Measurements from ENCODE around the gene PUS1. TPM values are rescaled to one million over a fixed set of nuclear protein-coding genes. Genes with fewer than 3 reads are reported as not detected.

PUS1 gene
- total RNA-seq, 1 donor from 2014 or later: 60.3 TPM

DNA sequence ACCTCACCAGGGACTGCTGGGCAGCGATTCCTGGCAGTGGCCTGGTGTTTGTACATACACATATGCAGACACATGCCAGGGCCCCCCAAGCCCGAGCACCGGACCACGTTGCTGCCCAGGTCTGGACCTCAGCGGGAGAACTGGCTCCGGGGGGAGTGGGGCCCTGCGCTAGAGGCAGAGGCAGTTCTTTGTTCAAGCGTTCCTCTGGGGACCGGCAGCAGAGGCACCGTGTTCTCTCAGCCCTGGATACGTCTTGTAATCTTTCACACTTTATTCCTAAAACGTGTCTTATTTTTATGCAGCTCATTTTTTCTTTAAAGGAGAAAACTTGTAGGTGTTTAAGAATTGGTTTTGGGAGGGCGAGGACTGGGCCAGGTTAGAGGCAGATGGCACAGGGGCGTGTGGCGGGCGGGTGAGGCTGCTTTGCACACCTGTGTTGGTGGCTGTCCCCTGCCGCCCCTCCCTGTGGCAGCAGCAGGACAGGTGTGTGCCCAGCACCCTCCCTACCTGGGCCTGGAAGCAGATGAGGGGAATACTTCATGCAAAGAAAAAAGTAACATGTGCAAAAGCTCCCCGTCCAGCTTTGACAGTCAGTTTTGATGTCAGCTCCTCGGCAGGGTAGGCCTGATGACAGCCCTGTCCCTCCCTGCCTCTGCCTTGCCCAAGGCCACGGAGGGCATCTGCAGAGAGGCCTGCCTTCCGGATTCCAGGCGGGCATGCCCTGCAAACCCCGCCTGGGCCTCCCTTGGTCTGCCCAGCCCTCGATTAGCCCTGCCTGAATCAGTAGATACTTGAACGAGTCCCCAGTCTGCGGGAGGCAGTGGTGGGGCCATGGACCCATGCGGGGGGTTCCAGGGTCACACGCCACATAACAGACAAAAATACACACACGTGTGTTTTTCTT, 7.0 kb upstream of the PUS1 start:
- TF ChIP-seq, protein P1, sequence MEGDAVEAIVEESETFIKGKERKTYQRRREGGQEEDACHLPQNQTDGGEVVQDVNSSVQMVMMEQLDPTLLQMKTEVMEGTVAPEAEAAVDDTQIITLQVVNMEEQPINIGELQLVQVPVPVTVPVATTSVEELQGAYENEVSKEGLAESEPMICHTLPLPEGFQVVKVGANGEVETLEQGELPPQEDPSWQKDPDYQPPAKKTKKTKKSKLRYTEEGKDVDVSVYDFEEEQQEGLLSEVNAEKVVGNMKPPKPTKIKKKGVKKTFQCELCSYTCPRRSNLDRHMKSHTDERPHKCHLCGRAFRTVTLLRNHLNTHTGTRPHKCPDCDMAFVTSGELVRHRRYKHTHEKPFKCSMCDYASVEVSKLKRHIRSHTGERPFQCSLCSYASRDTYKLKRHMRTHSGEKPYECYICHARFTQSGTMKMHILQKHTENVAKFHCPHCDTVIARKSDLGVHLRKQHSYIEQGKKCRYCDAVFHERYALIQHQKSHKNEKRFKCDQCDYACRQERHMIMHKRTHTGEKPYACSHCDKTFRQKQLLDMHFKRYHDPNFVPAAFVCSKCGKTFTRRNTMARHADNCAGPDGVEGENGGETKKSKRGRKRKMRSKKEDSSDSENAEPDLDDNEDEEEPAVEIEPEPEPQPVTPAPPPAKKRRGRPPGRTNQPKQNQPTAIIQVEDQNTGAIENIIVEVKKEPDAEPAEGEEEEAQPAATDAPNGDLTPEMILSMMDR (IDR thresholded peaks at IDR 0.05): no peak
- Mint-ChIP-seq H3K27me3 (no peaks in the 10 kb centered on the region), H3K27ac (no peak overlapping the region), H3K9me3 (no peaks in the 10 kb centered on the region), H3K36me3 (ENCODE audit: low read depth) (peaks cover 13% of the 10 kb centered on the region), H3K4me1 (peaks cover 29% of the 10 kb centered on the region), H3K4me3 (no peak overlapping the region)
- DNase-seq: no peak
- ChIA-PET POLR2A (interaction anchor here (0.5 kb wide), 1 partner anchor 35 kb away, joined by 3 read pairs; no protein-coding TSS in a partner anchor), CTCF (no interaction called here)
- ATAC-seq (ENCODE audit: low read depth): no peak
- intact Hi-C loops (cut with micrococcal nuclease): loop anchor here (10.0 kb wide), 3 partner anchors 147 to 1047 kb away; partner anchors contain the start of gene RAN

DNA sequence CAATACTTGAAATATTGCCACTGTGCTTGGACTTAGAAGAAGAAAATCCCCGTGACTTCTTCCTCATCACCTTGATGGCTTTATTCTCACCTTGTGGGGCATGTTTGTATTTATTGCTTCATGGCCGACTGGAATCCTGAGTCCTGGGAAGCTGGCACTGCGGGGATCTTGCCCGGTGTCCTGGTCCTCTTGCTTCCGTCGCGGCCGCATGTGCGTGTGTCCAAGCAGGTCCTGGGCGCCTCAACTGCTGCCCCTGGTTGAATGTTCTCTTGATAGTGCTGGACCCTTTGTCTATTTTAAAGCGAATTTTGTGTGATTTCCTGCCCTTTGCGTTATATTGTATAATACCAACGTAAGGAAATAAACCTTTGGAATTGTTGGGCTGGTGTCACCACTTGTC, 6.3 kb upstream of the PUS1 start:
- H3K9me3 Mint-ChIP-seq: no peaks in the 10 kb centered on the region
- no peak overlapping the region for H3K4me3 Mint-ChIP-seq
- intact Hi-C loops (cut with micrococcal nuclease): loop anchor here (1.0 to 10.0 kb wide), 5 partner anchors 26 to 1048 kb away; partner anchors contain the start of genes EP400 and RAN
- peaks cover 33% of the 10 kb centered on the region for H3K4me1 Mint-ChIP-seq
- DNase-seq (no peak), ATAC-seq (ENCODE audit: low read depth) (no peak)
- no peaks in the 10 kb centered on the region for H3K27me3 Mint-ChIP-seq
- POLR2A ChIA-PET: interaction anchor here (1.1 to 2.8 kb wide), 4 partner anchors 27 to 212 kb away, joined by 4 to 14 read pairs (median 6); partner anchors contain the start of genes EP400 and SFSWAP
- H3K36me3 Mint-ChIP-seq (ENCODE audit: low read depth): peaks cover 11% of the 10 kb centered on the region
- no peak overlapping the region for H3K27ac Mint-ChIP-seq
- TF ChIP-seq, protein P1 (IDR thresholded peaks at IDR 0.05): no peak
- CTCF ChIA-PET: no interaction called here

DNA sequence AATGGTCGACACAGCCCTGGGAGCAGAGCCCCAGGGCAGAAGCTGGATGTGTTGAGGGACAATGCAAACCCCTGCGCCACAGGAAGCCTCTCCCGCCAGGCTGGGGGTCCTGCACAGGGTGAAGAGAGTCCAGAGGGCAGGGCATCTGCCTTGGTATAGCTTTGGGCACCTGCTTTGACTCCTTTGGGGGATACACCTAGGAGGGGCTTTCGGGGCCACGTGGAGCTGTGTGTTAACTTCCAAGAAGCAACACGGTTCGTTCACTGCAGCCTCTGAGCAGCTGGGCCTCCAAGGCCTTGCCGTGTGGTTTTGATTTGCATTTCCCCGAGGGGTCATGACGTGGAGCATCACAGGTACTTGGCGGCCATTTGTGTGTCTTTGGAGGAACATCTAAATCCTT, 5.8 kb upstream of the PUS1 start:
- TF ChIP-seq, protein P1 (IDR thresholded peaks at IDR 0.05): no peak
- peaks cover 11% of the 10 kb centered on the region for H3K36me3 Mint-ChIP-seq (ENCODE audit: low read depth)
- H3K9me3 Mint-ChIP-seq: no peaks in the 10 kb centered on the region
- peak overlapping the region; percentile 55 for H3K4me3 Mint-ChIP-seq
- H3K27ac Mint-ChIP-seq: peak overlapping the region; percentile 71
- ChIA-PET POLR2A (interaction anchor here (0.7 to 2.8 kb wide), 5 partner anchors 27 to 212 kb away, joined by 4 to 14 read pairs (median 5); partner anchors contain the start of genes EP400 and SFSWAP), CTCF (no interaction called here)
- intact Hi-C loops (cut with micrococcal nuclease): loop anchor here (1.0 to 10.0 kb wide), 5 partner anchors 26 to 1048 kb away; partner anchors contain the start of genes EP400 and RAN
- DNase-seq (peak; percentile 68), ATAC-seq (ENCODE audit: low read depth) (peak; percentile 83)
- peaks cover 37% of the 10 kb centered on the region for H3K4me1 Mint-ChIP-seq
- H3K27me3 Mint-ChIP-seq: no peaks in the 10 kb centered on the region

DNA sequence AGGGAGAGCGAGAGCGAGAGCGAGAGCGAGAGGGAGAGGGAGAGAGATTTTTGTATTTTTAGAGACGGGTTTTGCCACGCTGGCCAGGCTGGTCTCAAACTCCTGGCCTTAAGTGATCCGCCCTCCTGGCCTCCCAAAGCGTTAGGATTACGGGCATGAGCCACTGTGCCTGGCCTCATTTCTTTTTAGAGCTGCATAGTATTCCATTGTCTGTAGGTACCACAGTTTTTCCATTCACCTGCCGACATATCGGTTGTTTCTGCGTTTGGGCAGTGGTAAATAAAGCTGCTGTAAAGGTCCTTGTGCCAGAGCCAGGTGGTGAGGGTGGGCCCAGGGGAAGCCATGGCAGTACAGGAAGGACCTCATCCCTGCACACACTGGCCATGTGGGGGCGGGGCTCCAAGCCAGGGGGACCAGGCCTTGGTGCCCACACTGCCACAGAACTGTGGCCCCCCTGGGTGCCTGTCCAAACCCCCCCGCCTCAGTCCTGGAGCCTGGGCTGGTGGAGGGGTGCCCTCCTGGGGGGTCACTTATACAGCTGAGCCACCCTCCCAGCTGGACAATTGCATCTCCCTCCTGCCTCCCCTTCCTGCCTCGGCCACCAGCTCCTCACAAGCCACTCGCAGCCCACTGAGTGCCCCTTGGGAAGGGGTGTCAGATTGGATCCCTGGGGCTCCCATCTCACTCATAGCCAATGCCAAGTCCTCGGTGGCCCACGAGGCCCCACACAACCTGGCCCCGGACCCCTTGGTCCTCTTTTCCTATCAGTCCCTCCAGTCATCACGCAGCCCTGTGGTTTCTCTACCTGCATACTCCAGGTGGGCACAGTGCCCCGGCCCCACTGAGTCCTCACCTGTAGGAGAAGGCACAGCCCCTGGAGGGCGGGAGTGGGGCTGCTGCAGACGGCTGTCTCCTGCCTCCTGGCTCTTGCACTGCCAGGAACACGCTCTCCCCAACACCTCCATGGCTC, 1.7 kb upstream of the PUS1 start:
- Mint-ChIP-seq H3K27me3 (no peaks in the 10 kb centered on the region), H3K4me1 (peaks cover 51% of the 10 kb centered on the region), H3K9me3 (no peaks in the 10 kb centered on the region), H3K36me3 (ENCODE audit: low read depth) (peaks cover 16% of the 10 kb centered on the region), H3K4me3 (peak overlapping the region; percentile 94), H3K27ac (peak overlapping the region; percentile 43)
- ATAC-seq (ENCODE audit: low read depth) (no peak), DNase-seq (no peak)
- ChIA-PET POLR2A (interaction anchor here (0.7 to 2.7 kb wide), 4 partner anchors 12 to 152 kb away, joined by 6 to 23 read pairs (median 8); partner anchors contain the start of gene EP400), CTCF (no interaction called here)
- intact Hi-C loops (cut with micrococcal nuclease): loop anchor here (2.0 to 10.0 kb wide), 5 partner anchors 99 to 1053 kb away; partner anchors contain the start of genes MMP17, PGAM5 and RAN
- TF ChIP-seq, protein P1 (IDR thresholded peaks at IDR 0.05): no peak
